Keratinocyte (primary cell): ENCODE measurements around the gene NOX4. TPM values are rescaled to one million over a fixed set of nuclear protein-coding genes. Genes with fewer than 3 reads are reported as not detected.
"Not testable (repeated sequence)": the region's sequence is repeated elsewhere in the genome, so short reads cannot be mapped to it uniquely, and the experiment has no call there.

Experiments
- DNase-seq: peaks from one replicate; pipeline ENCODE4 v3.0.0-alpha.2; 2011; ENCODE audit warnings: low read depth, missing footprints, low spot score
- FAIRE-seq: peaks from 2 replicates; lab custom pipeline; 2011; peaks lifted over from hg19 to GRCh38; lab: Jason Lieb, UNC
- H2AFZ ChIP-seq: 2 replicates; pipeline ENCODE4 v1.6.0; 2012; ENCODE audit warnings: low read length, control low read depth, inconsistent platforms; ENCODE audit not compliant: control insufficient read depth
- H3K27ac ChIP-seq: 2 replicates; pipeline ENCODE4 v1.5.1; 2011; ENCODE audit warnings: low read length; ENCODE audit not compliant: control insufficient read depth, insufficient read depth
- H3K27me3 ChIP-seq: 3 replicates; pipeline ENCODE4 v1.6.0; 2011; ENCODE audit warnings: low read length; ENCODE audit not compliant: control insufficient read depth, insufficient read depth; ENCODE audit errors: extremely low read depth
- H3K36me3 ChIP-seq, 2 experiments: 2 replicates in 1 of 2; 3 replicates in 1 of 2; pipeline ENCODE4 v1.5.1; 2011; ENCODE audit warnings: low read length in 2 of 2, mild to moderate bottlenecking in 1 of 2; ENCODE audit not compliant: control insufficient read depth in 2 of 2, insufficient read depth in 2 of 2; ENCODE audit errors: extremely low read depth in 1 of 2
- H3K4me1 ChIP-seq: 3 replicates; pipeline ENCODE4 v1.5.1; 2011; ENCODE audit warnings: low read length; ENCODE audit not compliant: control insufficient read depth, insufficient read depth; ENCODE audit errors: extremely low read depth
- H3K4me2 ChIP-seq: 3 replicates; pipeline ENCODE4 v1.6.0; 2011; ENCODE audit warnings: low read depth, low read length; ENCODE audit not compliant: control insufficient read depth, insufficient read depth; ENCODE audit errors: extremely low read depth
- H3K4me3 ChIP-seq, 3 experiments: fragments of 200-600 bp in 1 of 3; sonication (generic) in 1 of 3; 2 replicates in 2 of 3; 3 replicates in 1 of 3; pipeline ENCODE4 v1.5.1; 2011 to 2016; ENCODE audit warnings: low read length in 3 of 3, mild to moderate bottlenecking in 3 of 3, control low read depth in 2 of 3, inconsistent platforms in 1 of 3, low read depth in 1 of 3, mixed read lengths in 1 of 3, mixed run types in 1 of 3, moderate library complexity in 1 of 3; ENCODE audit not compliant: control insufficient read depth in 2 of 3, insufficient read depth in 2 of 3; ENCODE audit errors: extremely low read depth in 1 of 3
- H3K79me2 ChIP-seq: 2 replicates; pipeline ENCODE4 v1.6.0; 2012; ENCODE audit warnings: low read length; ENCODE audit not compliant: control insufficient read depth, insufficient read depth
- H3K9ac ChIP-seq: 3 replicates; pipeline ENCODE4 v1.6.0; 2011; ENCODE audit warnings: low read length; ENCODE audit not compliant: control insufficient read depth, insufficient read depth; ENCODE audit errors: extremely low read depth
- H3K9me1 ChIP-seq: 3 replicates; pipeline ENCODE4 v1.6.0; 2011; ENCODE audit warnings: low read length; ENCODE audit not compliant: control insufficient read depth, insufficient read depth; ENCODE audit errors: extremely low read depth
- H3K9me3 ChIP-seq: 2 replicates; pipeline ENCODE4 v1.5.1; 2012; ENCODE audit warnings: low read depth, low read length; ENCODE audit not compliant: control insufficient read depth
- H4K20me1 ChIP-seq: 3 replicates; pipeline ENCODE4 v1.6.0; 2011; ENCODE audit warnings: low read length; ENCODE audit not compliant: control insufficient read depth, insufficient read depth; ENCODE audit errors: extremely low read depth
- EZH2 ChIP-seq: IDR thresholded peaks from one replicate; pipeline ENCODE4 v1.6.1; 2012; ENCODE audit warnings: inconsistent platforms, mild to moderate bottlenecking, low read length, moderate library complexity
- dilution Hi-C: fragments of 300-500 bp; cut with MboI; formaldehyde crosslinking; loops from one replicate; pipeline ENCODE4 v1.7.0; 2020; ENCODE audit warnings: low sequenced_read_pairs; ENCODE audit not compliant: extremely low pct_ligation_motif_present
- polyA plus RNA-seq, 5 experiments: library from polyadenylated mRNA; depleted of rRNA in 3 of 5; stranded (reverse) in 3 of 5; stranded (forward) in 1 of 5; unstranded in 1 of 5; fragments of >200 nt; gene quantifications; 1 replicate in 1 of 5; 2 replicates in 3 of 5; 3 replicates in 1 of 5; pipeline versions ENCODE4 v1.2.1 to v1.2.3, GENCODE V29; 2011 to 2012; ENCODE audit warnings: missing spikeins in 2 of 5, low read depth in 1 of 5, low replicate concordance in 1 of 5
- TF ChIP-seq, protein P1 (sequence below), 3 experiments: IDR thresholded peaks in 1 of 3; conservative IDR thresholded peaks in 1 of 3; optimal IDR thresholded peaks in 1 of 3; 2 replicates in 2 of 3; 3 replicates in 1 of 3; pipeline versions ENCODE3 to v1.5.1; 2011; ENCODE audit warnings: low read length in 3 of 3, mild to moderate bottlenecking in 3 of 3, moderate library complexity in 2 of 3, control low read depth in 1 of 3, inconsistent platforms in 1 of 3; ENCODE audit not compliant: insufficient read depth in 2 of 3; ENCODE audit errors: extremely low read depth in 1 of 3

Gene NOX4
- polyA plus RNA-seq, 1 donor (not counting 4 experiments of a cell fraction or from before 2014, with no cell fraction given), result not detected

DNA sequence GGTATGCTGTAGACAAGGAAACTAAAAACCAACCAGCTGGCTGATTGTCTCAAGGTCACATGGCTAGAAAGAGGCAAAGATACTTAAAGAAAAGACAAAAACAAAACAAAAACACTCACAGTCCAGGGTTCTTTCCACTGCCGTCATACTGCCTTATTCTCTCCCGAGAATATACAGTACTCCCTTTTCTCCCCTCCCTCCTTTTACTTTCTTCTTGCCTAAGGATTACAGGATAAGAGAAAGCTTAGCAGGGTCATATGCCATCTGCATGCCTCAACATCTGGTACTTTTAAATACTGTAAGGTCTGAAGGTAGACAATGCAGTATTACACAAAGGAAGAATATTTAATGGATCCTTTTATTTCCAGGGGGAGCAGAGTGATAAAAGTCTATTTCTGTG is 126.3 kb downstream of the NOX4 start:
- H2AFZ ChIP-seq, FAIRE-seq, H3K36me3 ChIP-seq, dilution Hi-C loops, H3K9ac ChIP-seq, H3K27ac ChIP-seq, H3K4me2 ChIP-seq, H3K4me1 ChIP-seq, DNase-seq, H4K20me1 ChIP-seq, H3K4me3 ChIP-seq, H3K27me3 ChIP-seq, H3K9me3 ChIP-seq, H3K79me2 ChIP-seq, H3K9me1 ChIP-seq: not testable (repeated sequence)

DNA sequence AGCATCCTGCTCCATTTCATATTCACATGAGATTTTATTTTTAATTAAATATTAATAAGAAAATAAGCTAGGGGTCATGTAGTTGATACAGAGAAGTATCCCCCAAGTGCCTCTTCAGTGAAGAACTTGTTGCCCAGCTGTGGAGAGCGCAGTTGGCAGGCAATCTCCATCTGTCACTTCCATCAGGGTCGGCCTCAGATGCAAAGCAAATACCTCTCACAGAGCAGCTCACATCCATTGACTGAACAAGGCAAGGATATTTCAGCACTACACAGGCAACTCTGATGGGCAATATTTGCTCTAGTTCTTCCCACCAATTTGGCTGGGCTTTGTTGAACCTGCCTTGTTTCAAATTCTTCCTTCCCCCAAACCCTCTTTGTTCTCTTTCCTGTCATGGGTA is 129.4 kb downstream of the NOX4 start:
- TF ChIP-seq, protein P1, sequence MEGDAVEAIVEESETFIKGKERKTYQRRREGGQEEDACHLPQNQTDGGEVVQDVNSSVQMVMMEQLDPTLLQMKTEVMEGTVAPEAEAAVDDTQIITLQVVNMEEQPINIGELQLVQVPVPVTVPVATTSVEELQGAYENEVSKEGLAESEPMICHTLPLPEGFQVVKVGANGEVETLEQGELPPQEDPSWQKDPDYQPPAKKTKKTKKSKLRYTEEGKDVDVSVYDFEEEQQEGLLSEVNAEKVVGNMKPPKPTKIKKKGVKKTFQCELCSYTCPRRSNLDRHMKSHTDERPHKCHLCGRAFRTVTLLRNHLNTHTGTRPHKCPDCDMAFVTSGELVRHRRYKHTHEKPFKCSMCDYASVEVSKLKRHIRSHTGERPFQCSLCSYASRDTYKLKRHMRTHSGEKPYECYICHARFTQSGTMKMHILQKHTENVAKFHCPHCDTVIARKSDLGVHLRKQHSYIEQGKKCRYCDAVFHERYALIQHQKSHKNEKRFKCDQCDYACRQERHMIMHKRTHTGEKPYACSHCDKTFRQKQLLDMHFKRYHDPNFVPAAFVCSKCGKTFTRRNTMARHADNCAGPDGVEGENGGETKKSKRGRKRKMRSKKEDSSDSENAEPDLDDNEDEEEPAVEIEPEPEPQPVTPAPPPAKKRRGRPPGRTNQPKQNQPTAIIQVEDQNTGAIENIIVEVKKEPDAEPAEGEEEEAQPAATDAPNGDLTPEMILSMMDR (optimal IDR thresholded peaks at IDR 0.05 in 1 of 3, IDR thresholded peaks at IDR 0.05 in 1 of 3, conservative IDR thresholded peaks at IDR 0.05 in 1 of 3; ENCODE audit: extremely low read depth in 1 of 3, insufficient read depth in 2 of 3, low read length in 3 of 3), result no peak
- TF ChIP-seq EZH2, result no peak
- H3K4me1 ChIP-seq, result no peaks in the 10 kb centered on the region
- no peaks in the 10 kb centered on the region for H3K9me3 ChIP-seq
- no peak for FAIRE-seq
- DNase-seq, result no peak
- no peak overlapping the region for H3K4me2 ChIP-seq
- H2AFZ ChIP-seq, result no peak overlapping the region
- H3K79me2 ChIP-seq, result no peaks in the 10 kb centered on the region
- H3K9me1 ChIP-seq, result no peaks in the 10 kb centered on the region
- no peak overlapping the region for H3K9ac ChIP-seq
- no peak overlapping the region for H3K27ac ChIP-seq
- no peaks in the 10 kb centered on the region for H3K27me3 ChIP-seq
- dilution Hi-C loops, result no loop called here
- no peaks in the 10 kb centered on the region for H3K36me3 ChIP-seq
- no peak overlapping the region for H3K4me3 ChIP-seq
- no peaks in the 10 kb centered on the region for H4K20me1 ChIP-seq

DNA sequence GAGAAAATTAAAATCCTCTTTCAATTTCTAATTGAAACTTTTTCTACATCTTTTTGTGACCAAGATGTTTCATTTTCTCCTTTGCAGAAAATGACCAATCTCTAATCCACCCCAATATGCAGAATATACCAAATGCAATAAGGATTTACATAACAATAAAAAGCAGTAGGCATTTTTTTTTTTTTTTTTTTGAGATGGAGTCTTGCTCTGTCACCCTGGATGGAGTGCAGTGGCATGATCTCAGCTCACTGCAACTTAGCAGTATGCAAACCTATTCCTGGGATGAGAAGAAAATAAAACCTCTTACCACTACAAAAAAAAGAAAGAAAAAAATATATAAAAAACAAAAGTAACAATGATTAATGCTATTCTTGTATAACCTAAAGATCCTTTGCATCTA is 132.0 kb downstream of the NOX4 start:
- H3K4me3 ChIP-seq, H3K79me2 ChIP-seq, H3K27me3 ChIP-seq, DNase-seq, H3K4me2 ChIP-seq, H3K36me3 ChIP-seq, dilution Hi-C loops, H4K20me1 ChIP-seq, H3K9me3 ChIP-seq, H2AFZ ChIP-seq, H3K9me1 ChIP-seq, H3K4me1 ChIP-seq, H3K9ac ChIP-seq, H3K27ac ChIP-seq, FAIRE-seq: not testable (repeated sequence)
